Right lobe of liver (tissue), 6 donors: Measurements from ENCODE around the gene FER1L5. TPM values are rescaled to one million over a fixed set of nuclear protein-coding genes. Genes with fewer than 3 reads are reported as not detected.

Experiments used
- ATAC-seq, 4 donors: fragments of 200-7000 bp; cut with Tn5 transposase; one replicate each; pipeline ENCODE4 v1.9.1; 2020; ENCODE audit warnings: mild to moderate bottlenecking in 4 of 4, moderate library complexity in 4 of 4
- DNase-seq, 3 donors: peaks; one replicate each; pipeline ENCODE4 v3.0.0-alpha.2; 2020
- H3K27ac ChIP-seq, 3 donors: fragments of 200-600 bp; one replicate each; pipeline ENCODE4 v1.8.0; 2022
- H3K27me3 ChIP-seq, 2 donors: fragments of 200-600 bp; one replicate each; pipeline ENCODE4 v1.8.0; 2022
- H3K36me3 ChIP-seq, 4 donors: fragments of 200-600 bp; sonication (generic) in 1 of 4; one replicate each; pipeline versions ENCODE4 v1.5.1 to v1.8.0; 2017 to 2022; ENCODE audit warnings: control low read depth in 1 of 4
- H3K4me1 ChIP-seq, 4 donors: fragments of 200-600 bp; sonication (generic) in 1 of 4; one replicate each; pipeline versions ENCODE4 v1.5.1 to v1.8.0; 2017 to 2022; ENCODE audit warnings: control low read depth in 1 of 4
- H3K4me3 ChIP-seq, 3 donors: fragments of 200-600 bp; one replicate each; pipeline ENCODE4 v1.8.0; 2022
- H3K9me3 ChIP-seq, 4 donors: fragments of 200-600 bp; sonication (generic) in 1 of 4; one replicate each; pipeline versions ENCODE4 v1.5.1 to v1.8.0; 2017 to 2022; ENCODE audit warnings: control low read depth in 1 of 4
- CTCF ChIP-seq, 4 donors: fragments of 200-600 bp in 3 of 4; fragments of 450-650 bp in 1 of 4; IDR thresholded peaks; one replicate each; pipeline versions ENCODE4 v1.5.1 to v1.8.0; 2016 to 2022; ENCODE audit warnings: antibody characterized with exemption in 4 of 4, mild to moderate bottlenecking in 2 of 4
- POLR2A ChIP-seq: fragments of 450-650 bp; IDR thresholded peaks from one replicate; pipeline ENCODE4 v1.6.1; 2017; ENCODE audit warnings: antibody characterized with exemption, mild to moderate bottlenecking
- WGBS: methylation state at CpG from one replicate; pipeline ENCODE4 v1.1.6; 2018; ENCODE audit warnings: low coverage, low lambda C conversion rate; ENCODE audit not compliant: insufficient coverage; ENCODE audit errors: missing lambda C conversion rate; 5-methylcytosine and 5-hydroxymethylcytosine counted together
- intact Hi-C, 2 donors: fragments of 100-400 bp; cut with DNase I; formaldehyde crosslinking; loops; one replicate each; pipeline versions ENCODE4 v1.11.2 to v1.14.1; 2022
- total RNA-seq, 6 experiments: library from RNA; depleted of rRNA in 2 of 6; stranded (reverse); fragments of >200 nt in 2 of 6; fragmentation: NEBNext Ultra II Directional in 3 of 6; extraction: Animal tissue kit (Norgen Biotek cat#: 25700) in 3 of 6; gene quantifications; one replicate each; pipeline versions ENCODE4 v1.1.0 to v1.2.4, GENCODE V29; 2016 to 2023
- donor health status: DM: no; HTN: yes; CAD: no.
- donor health status: DM: no; HTN: no; CAD: no.
- donor health status: DM: no; HTN: no; CAD: no.
- donor health status: DM: no; HTN: yes; CAD: no.
- donor health status: DM: no; HTN: yes; CAD: no.

The FER1L5 gene
- total RNA-seq, 6 experiments from 2014 or later: not detected

- H3K9me3 ChIP-seq: no peaks in the 10 kb centered on the region
- 90% methylated on average over 2 of the region's 15 CpGs for WGBS
- no peaks in the 10 kb centered on the region for H3K4me1 ChIP-seq
- intact Hi-C loops: no loop called here
- ATAC-seq: no peak
- H3K4me3 ChIP-seq: no peak overlapping the region
- no peaks in the 10 kb centered on the region for H3K36me3 ChIP-seq
- no peaks in the 10 kb centered on the region for H3K27me3 ChIP-seq
- TF ChIP-seq POLR2A (no peak), CTCF (IDR thresholded peaks at IDR 0.05) (no peak)
- DNase-seq: no peak
- H3K27ac ChIP-seq: no peak overlapping the region
Measured at GRCh38 chr2:96695602-96696001, 53.0 kb downstream of the FER1L5 start.

- no peak overlapping the region for H3K27ac ChIP-seq
Measured at GRCh38 chr2:96697476-96697875, 54.9 kb downstream of the FER1L5 start.

GRCh38 chr2:96698221-96698861 is 55.8 kb downstream of the FER1L5 start:
- Histone ChIP-seq H3K36me3 (peaks cover 0 to 4% (median 0%) of the 10 kb centered on the region in 4 donors), H3K4me1 (no peaks in the 10 kb centered on the region), H3K4me3 (no peak overlapping the region), H3K9me3 (no peaks in the 10 kb centered on the region), H3K27me3 (no peaks in the 10 kb centered on the region), H3K27ac (no peak overlapping the region)
- ATAC-seq (no peak), DNase-seq (no peak)
- no peak for TF ChIP-seq POLR2A
- no peak for TF ChIP-seq CTCF (IDR thresholded peaks at IDR 0.05)
- intact Hi-C loops: no loop called here
- WGBS: 90% methylated on average over 2 of the region's 14 CpGs

More at GRCh38 chr2:96697476-96697875, 54.9 kb downstream of the FER1L5 start:
- intact Hi-C loops: no loop called here
- H3K4me3 ChIP-seq: no peak overlapping the region
- DNase-seq: no peak
- no peaks in the 10 kb centered on the region for H3K9me3 ChIP-seq
- no peaks in the 10 kb centered on the region for H3K27me3 ChIP-seq
- no peak for ATAC-seq
- peaks cover 0 to 4% (median 0%) of the 10 kb centered on the region in 4 donors for H3K36me3 ChIP-seq
- 83% methylated on average over 1 of the region's 2 CpGs for WGBS
- no peak for TF ChIP-seq POLR2A
- TF ChIP-seq CTCF (IDR thresholded peaks at IDR 0.05): no peak
- no peaks in the 10 kb centered on the region for H3K4me1 ChIP-seq

GRCh38 chr2:96699021-96699420 is 56.5 kb downstream of the FER1L5 start:
- peaks cover 0 to 7% (median 0%) of the 10 kb centered on the region in 4 donors for H3K36me3 ChIP-seq
- no peak overlapping the region for H3K27ac ChIP-seq
- no peak for ATAC-seq
- no peak overlapping the region for H3K4me3 ChIP-seq
- intact Hi-C loops: no loop called here
- no peaks in the 10 kb centered on the region for H3K9me3 ChIP-seq
- WGBS: 100% methylated on average over 4 of the region's 6 CpGs
- no peak for TF ChIP-seq POLR2A
- TF ChIP-seq CTCF (IDR thresholded peaks at IDR 0.05): no peak
- DNase-seq: no peak
- no peaks in the 10 kb centered on the region for H3K4me1 ChIP-seq
- no peaks in the 10 kb centered on the region for H3K27me3 ChIP-seq
